ENCODE measurements around the gene CDKN2B. TPM values are rescaled to one million over a fixed set of nuclear protein-coding genes. Genes with fewer than 3 reads are reported as not detected.

The CDKN2B gene
- polyA plus RNA-seq, 1 of the 3 experiments (the other 2 are of a cell fraction), result 6.3 TPM

GRCh38 chr9:22002038-22002437, 7.1 kb downstream of the CDKN2B start:
- Histone ChIP-seq H2AFZ (ENCODE audit: low read depth) (no peak overlapping the region), H4K20me1 (ENCODE audit: insufficient read depth) (no peaks in the 10 kb centered on the region), H3K36me3 (replicated peaks in 1 of 2; ENCODE audit: control insufficient read depth in 1 of 2, insufficient read depth in 2 of 2, low read length in 1 of 2) (peaks cover 0 to 4% of the 10 kb centered on the region in 2 experiments), H3K79me2 (ENCODE audit: insufficient read depth) (no peaks in the 10 kb centered on the region), H3K9me2 (no peaks in the 10 kb centered on the region), H3F3A (replicated peaks; ENCODE audit: insufficient read depth) (peaks cover 11% of the 10 kb centered on the region), H3K9ac (no peak overlapping the region), H3K27me3 (ENCODE audit: insufficient read depth) (no peaks in the 10 kb centered on the region; the same call in 1 of the 2 replicates), H3K4me2 (no peak overlapping the region), H3K27ac (ENCODE audit: low read depth in 2 of 2, low read length in 1 of 2) (no peak overlapping the region), H3K4me3 (ENCODE audit: low read depth in 2 of 2, low read length in 1 of 2) (no peak overlapping the region), H3K9me3 (no peaks in the 10 kb centered on the region), H3K4me1 (ENCODE audit: control insufficient read depth in 1 of 2, insufficient read depth in 2 of 2, low read depth in 1 of 2, low read length in 1 of 2) (peaks cover 0 to 11% of the 10 kb centered on the region in 2 experiments; a peak in 1 of 4 replicates)
- POLR2A ChIA-PET, result no interaction called here
- no peak for DNase-seq
- CTCF ChIA-PET, result interaction anchor here (2.3 kb wide), 1 partner anchor 189 kb away, joined by 8 read pairs; no protein-coding TSS in a partner anchor
- TF ChIP-seq TCF12 (IDR thresholded peaks at IDR 0.05), result no peak
- no peak for TF ChIP-seq SIN3A (IDR thresholded peaks at IDR 0.05; ENCODE audit: borderline replicate concordance, low read depth, low read length)
- 13% methylated on average over 1 of the region's 1 CpG for WGBS (ENCODE audit: low lambda C conversion rate)

- Histone ChIP-seq H3K27me3 (ENCODE audit: insufficient read depth) (no peaks in the 10 kb centered on the region), H3K9ac (no peak overlapping the region), H3K4me2 (no peak overlapping the region), H3K9me2 (no peaks in the 10 kb centered on the region), H4K20me1 (ENCODE audit: insufficient read depth) (no peaks in the 10 kb centered on the region), H3K27ac (ENCODE audit: low read depth in 2 of 2, low read length in 1 of 2) (no peak overlapping the region), H3K4me1 (ENCODE audit: control insufficient read depth in 1 of 2, insufficient read depth in 2 of 2, low read depth in 1 of 2, low read length in 1 of 2) (peaks cover 0 to 6% of the 10 kb centered on the region in 2 experiments; a peak in 2 of 4 replicates), H3K4me3 (ENCODE audit: low read depth in 2 of 2, low read length in 1 of 2) (no peak overlapping the region), H3K9me3 (no peaks in the 10 kb centered on the region), H2AFZ (ENCODE audit: low read depth) (no peak overlapping the region), H3K79me2 (ENCODE audit: insufficient read depth) (no peaks in the 10 kb centered on the region), H3F3A (replicated peaks; ENCODE audit: insufficient read depth) (peaks cover 11% of the 10 kb centered on the region), H3K36me3 (replicated peaks in 1 of 2; ENCODE audit: control insufficient read depth in 1 of 2, insufficient read depth in 2 of 2, low read length in 1 of 2) (no peaks in the 10 kb centered on the region)
- DNase-seq, result no peak
- ChIA-PET POLR2A (no interaction called here), CTCF (interaction anchor here (5.9 kb wide), 1 partner anchor 10 kb away, joined by 60 read pairs; the partner anchor contains the start of gene CDKN2B)
- TF ChIP-seq TAF1 (IDR thresholded peaks at IDR 0.05; ENCODE audit: borderline replicate concordance, low read depth, low read length), result no peak
- 74% methylated on average over 2 of the region's 2 CpGs for WGBS (ENCODE audit: low lambda C conversion rate)
Observed at GRCh38 chr9:21998026-21998425, 11.1 kb downstream of the CDKN2B start.

GRCh38 chr9:21997480-21997879, 11.6 kb downstream of the CDKN2B start:
- TF ChIP-seq NRF1 (IDR thresholded peaks at IDR 0.05; ENCODE audit: low read depth, low read length) (no peak), SIN3A (IDR thresholded peaks at IDR 0.05; ENCODE audit: borderline replicate concordance, low read depth, low read length) (no peak), POLR2AphosphoS5 (IDR thresholded peaks at IDR 0.05; ENCODE audit: low read depth, low read length) (no peak), USF2 (IDR thresholded peaks at IDR 0.05; ENCODE audit: borderline replicate concordance, low read depth, low read length) (no peak), FOXJ3 (CRISPR knock-in tag; IDR thresholded peaks at IDR 0.05) (no peak), RAD21 (IDR thresholded peaks at IDR 0.05; ENCODE audit: low read length) (no peak), EZH2phosphoT487 (IDR thresholded peaks at IDR 0.05; ENCODE audit: borderline replicate concordance, low read depth) (no peak), MXI1 (IDR thresholded peaks at IDR 0.05; ENCODE audit: low read depth, low read length) (no peak), RCOR1 (IDR thresholded peaks at IDR 0.05; ENCODE audit: low read length) (no peak), TAF1 (IDR thresholded peaks at IDR 0.05; ENCODE audit: borderline replicate concordance, low read depth, low read length) (no peak), SMC3 (IDR thresholded peaks at IDR 0.05; ENCODE audit: low read depth, low read length) (no peak), FOXM1 (IDR thresholded peaks at IDR 0.05; ENCODE audit: low read depth) (no peak), CTCF (IDR thresholded peaks at IDR 0.05) (no peak), ZBTB33 (IDR thresholded peaks at IDR 0.05; ENCODE audit: borderline replicate concordance, low read depth) (no peak)
- Histone ChIP-seq H3K9me3 (no peaks in the 10 kb centered on the region), H3K9ac (no peak overlapping the region), H3K27ac (ENCODE audit: low read depth in 2 of 2, low read length in 1 of 2) (no peak overlapping the region), H4K20me1 (ENCODE audit: insufficient read depth) (no peaks in the 10 kb centered on the region), H3K36me3 (replicated peaks in 1 of 2; ENCODE audit: control insufficient read depth in 1 of 2, insufficient read depth in 2 of 2, low read length in 1 of 2) (no peaks in the 10 kb centered on the region), H3K4me1 (ENCODE audit: control insufficient read depth in 1 of 2, insufficient read depth in 2 of 2, low read depth in 1 of 2, low read length in 1 of 2) (peaks cover 0 to 6% of the 10 kb centered on the region in 2 experiments; a peak in 2 of 4 replicates), H3K9me2 (no peaks in the 10 kb centered on the region), H2AFZ (ENCODE audit: low read depth) (no peak overlapping the region), H3K79me2 (ENCODE audit: insufficient read depth) (no peaks in the 10 kb centered on the region; the same call in 1 of the 2 replicates), H3F3A (replicated peaks; ENCODE audit: insufficient read depth) (peaks cover 11% of the 10 kb centered on the region), H3K4me3 (ENCODE audit: low read depth in 2 of 2, low read length in 1 of 2) (no peak overlapping the region), H3K27me3 (ENCODE audit: insufficient read depth) (no peaks in the 10 kb centered on the region), H3K4me2 (no peak overlapping the region)
- no peak for DNase-seq
- 64% methylated on average over 1 of the region's 1 CpG for WGBS (ENCODE audit: low lambda C conversion rate)
- ChIA-PET CTCF (interaction anchor here (5.9 kb wide), 1 partner anchor 11 kb away, joined by 60 read pairs; the partner anchor contains the start of gene CDKN2B), POLR2A (no interaction called here)

All from SK-N-SH (cell line).